ENCODE data around the gene TRAPPC1. TPM values are rescaled to one million over a fixed set of nuclear protein-coding genes. Genes with fewer than 3 reads are reported as not detected.

The TRAPPC1 gene
- total RNA-seq, 6 experiments from 2014 or later, result 43.7 to 57.1 (median 48.3) TPM

- no peak for ATAC-seq
- H3K27ac ChIP-seq, result no peak overlapping the region
- no peak for DNase-seq
Measured at GRCh38 chr17:7882068-7882467, 49.7 kb downstream of the TRAPPC1 start.

GRCh38 chr17:7881276-7882054, 50.3 kb downstream of the TRAPPC1 start:
- 54% methylated on average over 6 of the region's 7 CpGs for WGBS (ENCODE audit: insufficient coverage, low coverage, low lambda C conversion rate, missing lambda C conversion rate)
- H3K27ac ChIP-seq, result no peak overlapping the region

More at GRCh38 chr17:7882068-7882467, 49.7 kb downstream of the TRAPPC1 start:
- WGBS (ENCODE audit: insufficient coverage, low coverage, low lambda C conversion rate, missing lambda C conversion rate), result 75% methylated on average over 7 of the region's 7 CpGs
- no peaks in the 10 kb centered on the region for H3K27me3 ChIP-seq
- H3K36me3 ChIP-seq, result no peaks in the 10 kb centered on the region
- no peak overlapping the region for H3K4me3 ChIP-seq
- no peaks in the 10 kb centered on the region for H3K9me3 ChIP-seq
- peaks cover 0 to 18% (median 10%) of the 10 kb centered on the region in 4 donors for H3K4me1 ChIP-seq
- TF ChIP-seq CTCF (IDR thresholded peaks at IDR 0.05), result no peak
- no peak for TF ChIP-seq POLR2A (IDR thresholded peaks at IDR 0.05)
- intact Hi-C loops (cut with DNase I), result no loop called here

More at GRCh38 chr17:7881276-7882054, 50.3 kb downstream of the TRAPPC1 start:
- H3K9me3 ChIP-seq, result no peaks in the 10 kb centered on the region
- intact Hi-C loops (cut with DNase I), result no loop called here
- no peak for ATAC-seq
- no peak overlapping the region for H3K4me3 ChIP-seq
- H3K4me1 ChIP-seq, result peaks cover 0 to 11% (median 6%) of the 10 kb centered on the region in 4 donors
- no peaks in the 10 kb centered on the region for H3K27me3 ChIP-seq
- H3K36me3 ChIP-seq, result no peaks in the 10 kb centered on the region
- no peak for DNase-seq
- no peak for TF ChIP-seq POLR2A (IDR thresholded peaks at IDR 0.05)
- TF ChIP-seq CTCF (IDR thresholded peaks at IDR 0.05), result no peak

Small RNAs within 50 kb of the gene (small RNA-seq; reads per million reads assigned to genes)
- gene SCARNA21, result 0 reads per million in 2 experiments

Other genes with a start within 250 kb of the TRAPPC1 start
- gene TP53, start 244.5 kb downstream of the TRAPPC1 start, total RNA-seq, result 10 to 100 TPM; 12.9 to 30.0 (median 23.0) TPM
- 1 to 10 TPM; 1.9 to 3.8 (median 3.0) TPM for gene WRAP53, start 243.5 kb downstream of the TRAPPC1 start, total RNA-seq
- 1 to 10 TPM in 1 of 6 experiments, under 1 TPM in 5; 0.26 to 1.1 (median 0.83) TPM for gene EFNB3, start 226.7 kb downstream of the TRAPPC1 start, total RNA-seq
- under 1 TPM; 0.12 to 0.38 (median 0.27) TPM for gene DNAH2, start 214.2 kb downstream of the TRAPPC1 start, total RNA-seq
- gene KDM6B, start 97.7 kb downstream of the TRAPPC1 start, total RNA-seq, result 10 to 100 TPM in 4 of 6 experiments, 1 to 10 TPM in 2; 6.1 to 12.8 (median 10.9) TPM
- 1 to 10 TPM in 4 of 6 experiments, under 1 TPM in 2; 0.74 to 2.4 (median 1.2) TPM for gene TMEM88, start 76.9 kb downstream of the TRAPPC1 start, total RNA-seq
- gene NAA38, start 74.4 kb downstream of the TRAPPC1 start, total RNA-seq, result 10 to 100 TPM; 27.2 to 43.0 (median 30.8) TPM
- gene CYB5D1, start 73.9 kb downstream of the TRAPPC1 start, total RNA-seq, result 10 to 100 TPM in 1 of 6 experiments, 1 to 10 TPM in 5; 6.0 to 11.7 (median 7.4) TPM
- 1 to 10 TPM; 3.2 to 7.2 (median 5.1) TPM for gene CHD3, start 43.2 kb downstream of the TRAPPC1 start, total RNA-seq
- under 1 TPM; 0.18 to 0.70 (median 0.46) TPM for gene RNF227, start 15.7 kb downstream of the TRAPPC1 start, total RNA-seq
- 1 to 10 TPM in 3 of 6 experiments, under 1 TPM in 2, not detected in 1; 0.61 to 2.9 (median 1.0) TPM for gene KCNAB3, start 2.1 kb downstream of the TRAPPC1 start, total RNA-seq
- 10 to 100 TPM in 2 of 6 experiments, 1 to 10 TPM in 4; 7.3 to 12.7 (median 9.4) TPM for gene CNTROB, start 260 bp upstream of the TRAPPC1 start, total RNA-seq
- gene GUCY2D, start 70.7 kb upstream of the TRAPPC1 start, total RNA-seq, result under 1 TPM in 1 of 6 experiments, not detected in 5; 0.33 TPM
- 1 to 10 TPM in 2 of 6 experiments, under 1 TPM in 4; 0.22 to 2.2 (median 0.72) TPM for gene ALOX15B, start 107.1 kb upstream of the TRAPPC1 start, total RNA-seq
- gene ALOX12B, start 155.8 kb upstream of the TRAPPC1 start, total RNA-seq, result not detected
- not detected for gene ALOXE3, start 186.6 kb upstream of the TRAPPC1 start, total RNA-seq
- gene HES7, start 192.2 kb upstream of the TRAPPC1 start, total RNA-seq, result not detected
- 100 to 1,000 TPM in 1 of 6 experiments, 10 to 100 TPM in 5; 25.7 to 118 (median 55.2) TPM for gene PER1, start 220.5 kb upstream of the TRAPPC1 start, total RNA-seq
- 10 to 100 TPM in 4 of 6 experiments, 1 to 10 TPM in 2; 4.4 to 18.6 (median 13.2) TPM for gene VAMP2, start 231.0 kb upstream of the TRAPPC1 start, total RNA-seq
- 1 to 10 TPM; 2.3 to 5.0 (median 3.4) TPM for gene TMEM107, start 244.4 kb upstream of the TRAPPC1 start, total RNA-seq

Data from right lobe of liver (tissue), 6 donors.